ELF-1 (cell line): ENCODE data around the gene FLOT1.
A peak's percentile ranks its signal among the peaks of the same experiment; 100 is the strongest.

Experiments
- DNase-seq: peaks from one replicate; pipeline ENCODE4 v3.0.0-alpha.2; 2016; ENCODE audit warnings: low read depth, low spot score

FLOT1 gene, protein sequence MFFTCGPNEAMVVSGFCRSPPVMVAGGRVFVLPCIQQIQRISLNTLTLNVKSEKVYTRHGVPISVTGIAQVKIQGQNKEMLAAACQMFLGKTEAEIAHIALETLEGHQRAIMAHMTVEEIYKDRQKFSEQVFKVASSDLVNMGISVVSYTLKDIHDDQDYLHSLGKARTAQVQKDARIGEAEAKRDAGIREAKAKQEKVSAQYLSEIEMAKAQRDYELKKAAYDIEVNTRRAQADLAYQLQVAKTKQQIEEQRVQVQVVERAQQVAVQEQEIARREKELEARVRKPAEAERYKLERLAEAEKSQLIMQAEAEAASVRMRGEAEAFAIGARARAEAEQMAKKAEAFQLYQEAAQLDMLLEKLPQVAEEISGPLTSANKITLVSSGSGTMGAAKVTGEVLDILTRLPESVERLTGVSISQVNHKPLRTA

DNA sequence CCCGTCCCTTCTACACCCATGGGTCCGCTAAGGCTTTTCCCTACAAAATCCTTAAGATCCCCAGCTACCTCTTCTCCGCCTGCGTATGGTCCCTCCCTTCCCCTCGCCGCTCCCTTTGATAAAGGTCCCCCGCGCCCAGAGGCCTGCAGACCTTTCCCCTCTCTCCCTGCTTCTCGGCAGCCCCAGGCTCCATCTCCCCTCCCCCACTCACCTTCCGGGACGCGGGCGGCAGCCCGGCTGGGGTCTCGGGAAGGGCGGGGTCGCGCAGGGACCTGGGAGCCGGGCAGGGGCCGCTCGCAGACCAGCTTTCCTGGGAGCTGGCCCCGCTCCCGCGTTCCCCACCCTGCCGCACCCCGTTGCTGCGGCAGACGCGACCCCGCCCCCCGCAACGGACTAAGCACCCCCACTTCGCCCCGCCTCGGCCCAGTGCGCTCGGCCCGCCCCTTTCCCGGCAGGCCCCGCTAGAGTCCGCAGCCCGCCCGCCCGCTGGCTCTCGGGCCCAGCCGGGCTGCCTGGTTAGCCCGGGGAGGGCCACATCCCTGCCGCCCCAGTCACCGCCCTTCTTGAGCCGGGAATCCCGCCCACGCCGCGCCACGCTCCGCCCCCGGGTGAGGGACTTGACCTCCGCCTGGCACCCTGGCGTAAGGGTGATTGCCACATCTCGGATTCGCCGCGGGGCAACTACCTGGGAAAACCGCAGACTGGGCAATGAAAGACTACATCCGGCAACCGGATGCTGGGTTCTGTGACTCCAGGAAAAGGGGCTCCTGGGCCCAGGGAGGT, at the start of gene FLOT1:
Gene FLOT1, minus strand, starts transcription at position 372 of the 783 bp plus-strand sequence. CDS start 498 bp downstream, outside the sequence.
- DNase-seq: peak; percentile 95

DNA sequence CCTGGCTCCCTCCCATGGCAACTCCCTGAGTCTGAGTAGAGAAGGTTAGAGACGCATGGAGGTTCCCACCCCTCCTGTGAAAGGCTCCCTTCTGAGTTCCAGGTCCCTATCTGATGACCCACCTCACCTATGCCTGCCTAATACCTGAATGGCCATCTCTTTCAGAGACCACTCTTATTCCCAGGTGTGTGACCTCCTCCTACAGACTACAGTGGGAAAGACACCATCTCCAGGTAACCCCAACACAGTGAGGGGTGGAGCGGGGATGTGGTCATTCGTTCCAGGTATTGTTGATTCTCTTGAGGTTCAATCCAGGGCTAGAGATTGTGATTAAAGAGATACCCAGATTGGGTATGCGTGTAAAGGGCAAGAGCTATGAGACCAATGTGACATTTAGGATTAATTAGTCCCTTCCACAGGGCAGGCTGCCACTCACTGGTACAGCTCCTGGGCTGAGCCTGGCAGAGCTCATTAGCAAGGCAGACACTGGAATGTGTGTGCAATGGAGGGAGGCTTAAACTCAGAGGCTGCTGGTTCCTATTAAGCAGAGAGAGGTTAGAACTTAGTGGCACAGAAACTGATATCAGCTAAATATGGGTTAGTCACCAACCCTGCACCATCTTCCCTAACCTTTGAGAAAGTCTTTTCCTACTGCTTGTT, 48.4 kb upstream of the FLOT1 start:
- DNase-seq: no peak

DNA sequence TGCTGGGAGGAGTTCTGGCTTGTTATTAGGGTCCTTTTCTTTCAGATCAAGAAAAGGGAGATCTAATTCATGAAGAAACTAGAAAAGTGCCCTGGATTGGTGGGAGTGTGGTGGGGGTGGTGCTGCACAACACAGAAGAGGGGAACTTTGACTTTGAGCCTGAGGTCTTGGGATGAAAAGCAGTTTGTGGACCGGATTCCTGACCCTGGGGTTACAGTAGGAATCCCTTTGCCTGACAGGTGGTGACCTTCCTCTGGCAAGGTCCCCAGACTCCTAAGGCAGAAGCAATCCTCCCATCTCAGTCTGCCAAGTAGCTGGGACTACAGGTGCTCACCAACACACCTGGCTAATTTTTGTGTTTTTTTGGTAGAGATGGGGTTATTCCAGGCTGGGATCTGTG, 47.1 kb upstream of the FLOT1 start:
- no peak for DNase-seq

DNA sequence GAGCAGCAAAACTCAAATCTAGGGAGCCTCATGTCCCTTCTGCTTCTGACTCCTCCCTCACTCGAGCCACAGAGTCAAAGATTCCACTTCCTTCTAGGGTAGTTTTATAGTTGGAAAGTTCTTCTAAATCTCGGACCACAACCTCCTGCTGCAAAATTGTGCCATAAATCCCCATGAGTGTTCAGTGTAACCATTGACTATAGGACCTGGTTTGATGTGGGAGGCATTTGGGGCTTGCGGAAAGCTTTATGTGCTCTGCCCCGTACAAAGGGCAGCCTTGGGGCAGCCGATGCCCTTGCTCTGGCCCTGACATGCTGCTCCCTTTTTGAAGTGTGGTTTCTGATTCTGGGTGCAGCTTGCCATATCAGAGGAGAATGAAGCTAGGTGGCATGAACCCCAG, 45.5 kb upstream of the FLOT1 start:
- no peak for DNase-seq

DNA sequence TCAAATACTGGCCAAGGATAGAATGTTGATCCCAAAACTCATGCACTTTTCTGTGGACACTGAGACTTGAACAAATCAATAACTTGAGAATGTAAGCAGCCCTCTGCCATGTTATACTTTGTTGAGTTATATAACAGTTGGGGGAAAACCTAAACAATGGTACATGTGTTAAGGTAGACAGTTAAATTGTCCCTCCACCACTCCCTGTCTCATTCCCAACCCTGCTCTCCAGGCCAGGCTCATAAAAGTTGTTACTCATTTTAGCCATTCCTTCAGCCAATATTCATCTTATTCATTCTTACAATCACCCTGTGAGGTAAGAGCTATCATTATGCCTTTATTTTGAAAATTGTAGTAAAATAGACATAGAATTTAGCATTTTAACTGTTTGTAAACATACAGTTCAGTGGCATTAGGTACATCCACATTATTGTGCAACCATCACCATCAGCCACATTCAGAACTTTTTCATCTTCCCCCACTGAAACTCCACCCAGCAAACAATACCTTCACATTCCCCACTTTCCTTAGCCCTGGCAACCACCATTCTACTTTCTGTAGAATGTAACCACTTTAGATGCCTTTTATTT, 40.0 kb upstream of the FLOT1 start:
- no peak for DNase-seq

DNA sequence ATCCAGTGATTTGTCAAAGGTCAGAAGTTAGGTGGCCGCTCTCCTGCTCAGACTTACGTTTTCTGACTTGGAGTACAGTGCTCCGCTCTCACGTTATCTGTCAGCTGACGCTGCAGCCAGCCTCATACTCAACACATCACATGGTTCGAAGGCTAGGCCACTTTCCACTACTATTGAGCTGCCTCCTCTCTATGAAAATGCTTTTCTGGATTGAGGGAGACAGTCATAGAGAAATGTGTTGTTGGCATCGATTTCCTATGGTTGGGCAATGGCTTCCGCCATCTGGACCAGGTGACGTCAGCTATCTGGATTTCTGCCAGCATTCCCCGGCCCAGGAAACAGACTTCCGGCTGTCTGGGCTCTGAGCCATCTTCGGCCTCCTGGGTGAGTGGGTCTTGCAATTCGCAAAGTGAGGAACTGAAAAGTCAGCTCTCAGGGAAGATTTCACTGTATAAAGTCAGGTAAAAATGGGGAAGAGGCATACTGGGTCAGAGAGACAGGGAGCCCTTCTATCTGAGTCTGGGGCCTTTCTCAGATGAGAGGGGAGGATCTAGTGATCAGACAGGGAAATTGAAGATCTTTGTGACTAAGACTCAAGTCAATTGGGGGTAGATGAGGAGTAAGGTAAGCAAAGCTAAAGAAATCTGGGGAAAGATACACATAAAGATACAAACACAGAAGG, 39.4 kb upstream of the FLOT1 start:
- DNase-seq: peak; percentile 45

DNA sequence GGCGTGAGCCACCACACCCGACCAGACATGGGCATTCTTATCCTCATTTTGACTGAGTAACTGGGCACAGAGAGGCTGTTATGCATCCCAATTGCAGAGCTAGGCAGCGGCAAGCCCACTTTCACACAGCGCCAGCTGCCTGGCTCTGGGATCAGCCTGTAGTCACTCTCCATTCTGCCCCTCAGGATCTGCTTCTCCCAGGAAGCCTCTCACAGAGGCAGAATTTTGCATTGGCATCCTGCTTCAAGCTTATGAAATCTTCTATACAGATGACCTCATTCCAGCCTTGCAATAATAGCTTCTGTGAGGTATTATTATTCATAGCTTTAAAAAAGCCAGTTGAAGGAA, 38.9 kb upstream of the FLOT1 start:
- no peak for DNase-seq

DNA sequence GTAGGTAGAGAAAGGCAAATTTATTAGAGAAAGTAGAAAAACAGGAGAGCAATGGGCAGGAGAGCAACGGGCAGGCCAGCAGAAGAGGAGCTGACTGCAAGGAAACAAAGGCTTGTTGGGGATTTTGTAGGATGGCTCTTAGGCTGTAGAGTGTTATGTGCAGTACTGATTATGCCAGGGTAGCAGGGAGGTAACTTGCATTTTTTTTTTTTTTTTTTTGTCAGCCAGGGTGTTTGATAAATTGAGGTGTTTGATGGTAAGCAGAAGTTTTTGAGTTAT, 38.1 kb upstream of the FLOT1 start:
- DNase-seq: no peak

DNA sequence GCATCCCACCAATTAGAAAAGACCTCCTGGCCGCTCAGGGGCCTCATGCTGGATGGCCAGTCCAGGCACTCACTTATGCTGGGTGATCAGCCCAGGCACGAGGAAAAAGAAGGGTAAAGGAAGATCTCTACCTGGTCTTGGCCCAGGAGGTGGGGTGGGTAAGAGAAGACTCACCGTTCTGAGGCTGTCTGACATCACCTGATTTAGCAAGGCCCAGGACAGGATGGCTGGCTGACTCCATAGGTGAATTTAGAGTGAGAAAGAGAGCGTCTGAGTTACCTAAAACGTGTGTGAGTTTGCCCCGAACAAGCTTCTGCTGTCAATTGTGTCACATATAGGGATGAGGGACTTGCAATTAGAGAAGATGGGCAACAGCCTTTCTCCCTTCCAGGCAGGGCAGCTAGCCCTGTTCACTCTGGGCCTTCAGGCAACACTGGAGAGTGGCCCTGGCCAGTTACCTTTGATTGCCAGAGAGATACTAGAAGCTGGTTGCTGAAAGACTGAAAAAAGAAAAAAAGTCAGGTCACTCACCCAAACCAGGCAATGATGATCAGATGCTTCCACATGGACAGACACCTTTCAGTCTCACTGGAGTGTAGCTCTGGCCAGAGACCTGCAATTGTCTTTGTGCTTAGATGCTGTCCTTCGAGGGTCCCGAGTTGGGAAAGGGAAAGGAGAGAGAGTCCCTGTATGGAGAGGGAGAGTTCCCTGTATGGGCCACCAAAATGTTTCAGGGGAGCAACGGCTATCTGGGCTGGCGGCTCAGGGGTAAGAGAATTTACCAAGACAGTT, 37.6 kb upstream of the FLOT1 start:
- DNase-seq: no peak

DNA sequence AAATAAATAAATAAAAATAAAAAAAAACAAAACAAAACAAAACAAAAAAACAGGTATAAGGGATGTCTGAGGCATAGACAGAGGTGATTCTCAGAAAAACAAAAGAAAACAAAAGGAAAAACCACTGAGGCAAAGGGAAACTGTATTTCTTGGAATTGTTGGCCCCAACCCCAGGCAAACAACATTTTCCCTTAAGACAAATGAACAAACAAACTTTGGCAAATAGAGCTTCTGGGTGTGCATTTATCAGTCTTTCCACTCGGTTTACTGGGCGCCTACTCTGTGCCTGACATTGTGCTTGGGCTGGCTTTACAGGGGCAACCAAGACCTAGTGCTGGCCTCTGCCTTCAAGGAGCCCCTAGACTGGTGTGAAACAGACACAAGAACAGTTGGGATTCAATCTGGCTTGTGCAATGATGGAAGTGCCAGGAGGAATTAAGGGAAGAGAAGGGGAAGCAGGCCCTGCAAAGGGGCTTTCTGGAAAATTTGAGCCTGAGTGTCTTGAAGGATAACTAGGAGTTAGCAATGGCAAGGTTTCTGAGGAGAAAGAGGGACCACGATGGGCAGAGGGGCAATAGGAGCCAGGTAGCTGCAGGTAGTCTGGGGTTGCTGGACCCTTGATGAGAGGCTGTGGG, 35.6 kb upstream of the FLOT1 start:
- no peak for DNase-seq

DNA sequence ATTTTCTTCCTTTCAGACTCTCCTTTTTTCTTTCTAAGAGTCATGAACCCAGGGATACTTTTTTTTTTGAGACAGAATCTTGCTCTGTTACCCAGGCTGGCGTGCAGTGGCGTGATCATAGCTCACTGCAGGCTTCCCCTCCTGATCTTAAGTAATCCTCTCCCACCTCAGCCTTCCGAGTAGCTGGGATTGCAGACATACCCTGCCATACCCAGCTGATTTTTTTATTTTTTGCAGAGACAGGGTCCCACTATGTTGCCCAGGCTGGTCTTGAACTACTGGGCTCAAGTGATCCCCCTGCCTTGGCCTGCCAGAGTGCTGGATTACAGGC, 34.6 kb upstream of the FLOT1 start:
- no peak for DNase-seq

DNA sequence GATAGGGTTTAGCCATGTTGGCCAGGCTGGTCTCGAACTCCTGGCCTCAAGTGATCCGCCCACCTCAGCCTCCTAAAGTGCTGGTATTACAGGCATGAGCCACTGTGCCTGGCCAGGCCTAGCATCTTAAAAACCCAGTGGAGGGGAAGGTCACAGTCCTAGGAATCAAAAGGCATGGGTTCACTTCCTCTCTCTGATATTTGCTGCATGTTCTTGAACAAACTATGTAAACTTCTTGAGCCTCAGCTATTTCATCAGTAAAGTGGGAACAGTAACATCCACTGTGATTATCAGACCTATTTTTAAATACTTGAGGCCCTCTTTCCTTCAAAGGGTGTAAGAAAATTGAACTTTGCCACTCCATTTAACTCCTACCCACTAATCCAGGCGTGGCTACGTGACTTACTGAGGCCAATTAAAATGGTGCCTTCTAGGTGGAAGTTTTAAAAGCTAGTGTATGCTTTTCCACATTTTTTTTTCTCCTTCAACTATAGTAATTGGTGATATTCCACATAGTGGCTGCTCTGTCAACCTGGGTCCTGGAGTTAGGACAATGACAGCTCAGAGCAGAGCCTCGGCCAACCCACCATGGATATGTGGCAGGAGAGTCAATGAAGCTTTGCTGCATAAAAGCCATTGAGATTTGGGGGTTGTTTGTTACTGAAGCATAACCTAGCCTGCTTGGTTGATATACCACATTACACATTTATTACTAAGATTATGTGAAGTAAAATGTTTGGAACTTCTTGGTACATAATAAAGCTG, 34.1 kb upstream of the FLOT1 start:
- no peak for DNase-seq

DNA sequence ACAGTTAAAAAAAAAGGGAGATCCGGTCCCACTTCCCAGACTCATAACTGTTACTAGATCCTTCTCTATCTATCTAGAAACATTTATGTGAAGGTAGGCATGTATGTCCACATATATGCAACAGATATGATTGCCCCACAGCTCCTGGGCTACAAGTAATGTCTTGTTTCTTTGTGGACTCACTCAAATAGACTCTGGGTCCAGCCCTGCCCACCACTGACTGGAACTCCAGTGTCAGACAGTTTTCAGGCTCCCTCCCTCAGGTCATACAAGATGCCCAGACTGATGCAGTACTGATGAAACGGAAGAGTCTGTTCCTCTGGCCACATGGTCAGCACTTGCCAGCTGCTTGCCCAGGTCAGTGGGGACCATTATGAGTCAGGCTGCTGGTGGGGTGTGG, 32.6 kb upstream of the FLOT1 start:
- no peak for DNase-seq

DNA sequence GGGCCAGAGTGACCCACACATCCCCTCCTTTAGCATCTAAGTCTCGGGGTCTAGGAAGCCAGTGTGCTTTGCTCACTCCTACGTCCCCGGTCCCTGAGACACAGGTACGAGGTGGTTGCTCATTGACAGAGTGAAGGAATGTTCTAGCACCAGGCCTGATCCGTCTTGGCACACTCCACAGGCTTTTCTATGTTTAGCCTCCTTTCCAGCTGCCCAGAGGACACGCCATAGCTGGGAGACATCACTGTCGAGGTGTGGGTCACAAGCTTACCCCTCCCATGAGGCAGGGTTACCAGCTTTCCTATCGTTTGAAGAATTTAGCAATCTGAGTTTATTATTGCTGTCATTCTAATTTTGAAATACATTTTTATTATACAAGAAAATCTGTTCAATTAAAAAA, 32.2 kb upstream of the FLOT1 start:
- DNase-seq: no peak

DNA sequence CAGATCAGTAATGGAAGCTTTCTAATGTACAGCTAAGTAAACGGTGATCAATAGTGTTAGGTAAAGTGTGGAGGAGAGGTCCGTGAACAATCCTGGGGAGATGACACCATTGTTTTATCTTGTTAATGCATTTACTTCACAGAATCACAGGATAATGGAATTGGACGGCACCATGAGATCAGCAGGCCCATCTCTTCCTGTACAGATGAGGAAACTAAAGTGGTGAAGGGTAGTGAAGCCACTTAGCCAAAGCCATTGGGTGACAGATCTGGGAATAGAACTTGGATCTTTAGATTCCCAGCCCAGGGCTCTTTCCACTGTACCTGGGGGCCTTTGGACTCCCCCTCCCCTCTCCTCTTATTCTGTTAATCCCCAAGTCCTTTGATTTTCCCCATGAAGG, 28.1 kb upstream of the FLOT1 start:
- no peak for DNase-seq

DNA sequence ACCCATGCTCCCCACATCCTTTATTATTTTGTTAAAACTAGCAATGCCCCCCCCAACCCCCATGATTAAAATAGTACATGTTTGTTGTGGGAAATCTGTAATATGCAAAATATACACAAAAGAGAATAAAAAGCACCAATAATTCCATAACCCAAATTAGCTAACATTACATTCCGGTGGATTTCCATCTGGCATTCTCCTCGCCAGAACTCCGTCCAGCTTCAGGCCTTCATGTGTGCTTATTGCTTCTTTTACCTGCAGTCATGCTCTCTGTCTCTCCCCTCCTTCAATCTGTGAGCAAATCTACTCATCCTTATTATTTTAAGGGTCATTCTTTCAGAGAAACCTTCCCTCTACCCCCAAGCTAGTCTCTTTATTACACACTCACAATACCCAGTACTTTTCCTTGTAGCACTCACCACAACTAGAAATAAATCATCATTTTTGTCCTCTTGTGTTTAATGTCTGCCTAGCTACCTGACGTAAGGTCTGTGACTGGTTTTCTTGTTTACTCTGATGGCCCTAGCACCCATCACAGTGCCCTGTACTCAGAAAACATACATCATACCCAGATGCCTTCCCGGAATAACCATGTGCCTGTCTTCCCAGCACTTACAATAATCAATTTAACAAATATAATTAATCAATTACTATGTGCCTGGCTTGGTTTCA, 27.5 kb upstream of the FLOT1 start:
- no peak for DNase-seq

DNA sequence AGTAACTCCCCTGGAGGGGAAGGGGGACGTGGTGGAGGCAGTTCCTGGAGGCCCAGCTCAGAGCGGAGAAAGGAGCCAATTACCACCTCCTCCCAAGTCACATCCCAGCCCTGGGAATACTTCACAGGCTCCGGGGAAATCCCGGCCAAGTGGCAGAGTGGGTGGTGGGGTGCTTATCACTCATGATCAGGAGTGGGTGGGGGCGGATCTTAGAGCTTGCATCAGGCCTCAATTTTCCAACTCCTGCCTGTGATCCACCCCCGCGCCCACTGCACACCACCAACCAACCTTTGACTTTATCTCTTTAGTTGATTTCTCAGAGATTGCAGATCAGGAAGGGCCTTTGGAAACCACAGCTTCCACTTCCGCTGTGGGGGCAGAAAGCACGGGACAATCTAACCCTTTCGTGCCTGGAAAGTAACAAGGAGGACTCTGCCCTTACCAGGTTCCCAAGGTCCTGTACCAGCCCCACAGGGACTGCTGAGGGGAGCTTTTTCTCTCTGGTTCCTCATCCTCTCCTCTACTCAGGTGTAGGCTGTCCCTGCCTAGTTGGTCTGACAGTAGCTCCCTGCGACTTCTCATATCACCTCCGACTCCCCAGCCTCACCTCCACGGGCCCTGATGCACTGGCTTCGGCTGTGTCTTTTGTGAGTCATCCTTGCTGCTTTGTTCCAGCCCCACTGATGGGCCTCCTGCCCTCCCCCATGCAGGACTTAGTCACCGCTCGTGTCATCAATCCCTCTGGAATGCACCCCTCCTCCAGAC, 26.8 kb upstream of the FLOT1 start:
- DNase-seq: peak; percentile 81

DNA sequence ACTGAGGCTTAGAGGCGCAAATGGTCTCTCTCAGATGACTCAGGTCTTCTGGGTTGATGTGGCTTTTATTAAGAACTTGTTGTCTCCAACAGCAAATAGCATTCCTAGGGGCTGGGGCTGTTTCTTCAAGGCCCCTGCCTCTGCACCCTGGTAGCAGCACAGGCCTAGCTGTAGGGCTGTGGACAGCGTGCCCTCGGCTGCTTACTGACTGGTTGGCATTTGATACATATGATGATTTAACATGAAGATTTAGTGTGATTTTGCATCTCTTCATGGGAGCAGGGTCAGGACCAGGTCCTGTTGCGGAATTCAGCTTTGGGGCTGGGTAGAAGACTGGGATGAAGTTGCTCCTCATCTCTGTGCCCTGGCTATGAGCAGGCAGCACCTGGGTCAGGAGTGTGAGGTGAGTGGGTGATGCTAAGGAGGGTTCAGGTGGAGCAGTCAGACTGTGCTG, 26.2 kb upstream of the FLOT1 start:
- DNase-seq: no peak

DNA sequence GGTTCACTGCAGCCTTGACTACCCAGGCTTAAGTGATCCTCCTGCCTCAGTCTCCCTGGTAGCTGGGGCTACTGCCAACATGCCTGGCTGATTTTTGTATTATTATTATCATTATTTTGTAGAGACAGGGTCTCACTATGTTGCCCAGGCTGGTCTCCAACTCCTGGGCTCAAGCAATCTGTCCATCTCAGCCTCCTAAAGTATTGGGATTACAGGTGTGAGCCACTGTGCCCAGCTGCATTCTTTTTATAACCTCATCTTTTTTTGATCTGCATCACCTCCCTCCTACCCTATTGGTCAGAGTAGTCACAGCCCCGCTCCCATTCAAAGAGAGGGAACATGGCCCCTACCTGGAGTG, 25.4 kb upstream of the FLOT1 start:
- DNase-seq: no peak
